HL-60 (cell line): Measurements from ENCODE around the gene TMC8.

ENCODE experiments used
- DNase-seq, 2 experiments: peaks; one replicate each; pipeline ENCODE4 v3.0.0-alpha.2; 2010 to 2020; ENCODE audit warnings: low read depth in 1 of 2, low spot score in 1 of 2
- H3K27ac ChIP-seq: fragments of 250-450 bp; sonication (Bioruptor Pico); replicated peaks from 2 replicates; pipeline ENCODE4 v1.5.1; 2020; ENCODE audit warnings: mild to moderate bottlenecking, moderate library complexity
- H3K27me3 ChIP-seq: fragments of 250-450 bp; sonication (Bioruptor Pico); 2 replicates; pipeline ENCODE4 v1.5.1; 2021; ENCODE audit warnings: mild to moderate bottlenecking, moderate library complexity; ENCODE audit not compliant: insufficient read depth, poor library complexity, severe bottlenecking
- H3K4me3 ChIP-seq: replicated peaks from 2 replicates; pipeline ENCODE4 v1.5.1; 2011; ENCODE audit warnings: mild to moderate bottlenecking, control low read depth, low read length; ENCODE audit not compliant: insufficient read depth
- GABPA ChIP-seq: IDR thresholded peaks from 2 replicates; pipeline ENCODE4 v1.6.1; 2012; ENCODE audit warnings: low read depth
- POLR2AphosphoS5 ChIP-seq: IDR thresholded peaks from 2 replicates; pipeline ENCODE4 v1.6.1; 2012; ENCODE audit warnings: low read depth
- SPI1 ChIP-seq: IDR thresholded peaks from 2 replicates; pipeline ENCODE4 v1.6.1; 2012; ENCODE audit warnings: low read depth, mild to moderate bottlenecking, borderline replicate concordance
- TF ChIP-seq, protein P1 (sequence below): IDR thresholded peaks from 2 replicates; pipeline ENCODE4 v1.6.1; 2012; ENCODE audit warnings: low read depth; ENCODE audit not compliant: insufficient replicate concordance
- TF ChIP-seq, protein P2 (sequence below): IDR thresholded peaks from one replicate; pipeline ENCODE4 v1.5.1; 2011; ENCODE audit warnings: low read length, control low read depth, inconsistent platforms; ENCODE audit not compliant: insufficient read depth

The TMC8 gene

DNA sequence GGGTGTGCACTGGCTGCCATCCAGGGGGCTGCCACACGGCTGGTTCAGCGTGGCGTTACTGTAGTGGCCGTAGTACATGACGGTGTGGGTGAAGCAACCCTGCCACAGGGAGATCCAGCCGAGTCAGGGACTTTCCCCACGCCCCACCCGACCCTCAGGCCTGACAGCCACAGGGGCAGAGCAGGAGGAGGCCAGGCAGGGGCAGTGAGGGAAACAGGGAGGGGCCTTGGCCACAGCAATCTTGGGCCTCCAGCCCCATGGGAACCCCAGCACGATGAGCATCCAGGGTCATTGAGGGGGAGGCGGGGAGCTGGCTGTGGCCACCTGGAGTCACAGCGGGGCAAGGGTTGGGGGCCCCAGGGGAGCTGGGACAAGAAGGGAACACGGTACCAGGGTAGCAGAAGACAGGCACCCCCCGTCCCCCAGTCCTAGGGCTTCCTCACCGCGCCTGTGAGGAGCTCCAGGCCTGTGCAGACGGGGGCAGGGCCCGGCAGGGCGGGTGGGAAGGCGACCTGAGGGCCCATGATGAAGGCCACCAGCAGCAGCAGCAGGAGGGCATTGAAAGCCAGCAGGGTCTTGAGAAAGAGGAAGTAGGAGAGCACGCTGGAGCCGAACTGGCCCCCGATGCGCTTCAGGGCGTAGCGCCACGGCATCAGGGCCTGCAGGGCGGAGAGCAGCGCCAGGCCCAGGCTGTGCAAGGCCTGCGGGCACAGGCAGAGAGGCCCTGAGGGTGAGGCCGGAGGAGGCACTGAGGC, 6.3 kb upstream of the TMC8 start:
- TF ChIP-seq GABPA, result no peak
- TF ChIP-seq SPI1, result peak; percentile 71; the same call in 1 of the 2 replicates
- TF ChIP-seq POLR2AphosphoS5, result peak; percentile 23; the same call in 1 of the 2 replicates
- TF ChIP-seq, protein P1, sequence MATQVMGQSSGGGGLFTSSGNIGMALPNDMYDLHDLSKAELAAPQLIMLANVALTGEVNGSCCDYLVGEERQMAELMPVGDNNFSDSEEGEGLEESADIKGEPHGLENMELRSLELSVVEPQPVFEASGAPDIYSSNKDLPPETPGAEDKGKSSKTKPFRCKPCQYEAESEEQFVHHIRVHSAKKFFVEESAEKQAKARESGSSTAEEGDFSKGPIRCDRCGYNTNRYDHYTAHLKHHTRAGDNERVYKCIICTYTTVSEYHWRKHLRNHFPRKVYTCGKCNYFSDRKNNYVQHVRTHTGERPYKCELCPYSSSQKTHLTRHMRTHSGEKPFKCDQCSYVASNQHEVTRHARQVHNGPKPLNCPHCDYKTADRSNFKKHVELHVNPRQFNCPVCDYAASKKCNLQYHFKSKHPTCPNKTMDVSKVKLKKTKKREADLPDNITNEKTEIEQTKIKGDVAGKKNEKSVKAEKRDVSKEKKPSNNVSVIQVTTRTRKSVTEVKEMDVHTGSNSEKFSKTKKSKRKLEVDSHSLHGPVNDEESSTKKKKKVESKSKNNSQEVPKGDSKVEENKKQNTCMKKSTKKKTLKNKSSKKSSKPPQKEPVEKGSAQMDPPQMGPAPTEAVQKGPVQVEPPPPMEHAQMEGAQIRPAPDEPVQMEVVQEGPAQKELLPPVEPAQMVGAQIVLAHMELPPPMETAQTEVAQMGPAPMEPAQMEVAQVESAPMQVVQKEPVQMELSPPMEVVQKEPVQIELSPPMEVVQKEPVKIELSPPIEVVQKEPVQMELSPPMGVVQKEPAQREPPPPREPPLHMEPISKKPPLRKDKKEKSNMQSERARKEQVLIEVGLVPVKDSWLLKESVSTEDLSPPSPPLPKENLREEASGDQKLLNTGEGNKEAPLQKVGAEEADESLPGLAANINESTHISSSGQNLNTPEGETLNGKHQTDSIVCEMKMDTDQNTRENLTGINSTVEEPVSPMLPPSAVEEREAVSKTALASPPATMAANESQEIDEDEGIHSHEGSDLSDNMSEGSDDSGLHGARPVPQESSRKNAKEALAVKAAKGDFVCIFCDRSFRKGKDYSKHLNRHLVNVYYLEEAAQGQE, result no peak
- TF ChIP-seq, protein P2, sequence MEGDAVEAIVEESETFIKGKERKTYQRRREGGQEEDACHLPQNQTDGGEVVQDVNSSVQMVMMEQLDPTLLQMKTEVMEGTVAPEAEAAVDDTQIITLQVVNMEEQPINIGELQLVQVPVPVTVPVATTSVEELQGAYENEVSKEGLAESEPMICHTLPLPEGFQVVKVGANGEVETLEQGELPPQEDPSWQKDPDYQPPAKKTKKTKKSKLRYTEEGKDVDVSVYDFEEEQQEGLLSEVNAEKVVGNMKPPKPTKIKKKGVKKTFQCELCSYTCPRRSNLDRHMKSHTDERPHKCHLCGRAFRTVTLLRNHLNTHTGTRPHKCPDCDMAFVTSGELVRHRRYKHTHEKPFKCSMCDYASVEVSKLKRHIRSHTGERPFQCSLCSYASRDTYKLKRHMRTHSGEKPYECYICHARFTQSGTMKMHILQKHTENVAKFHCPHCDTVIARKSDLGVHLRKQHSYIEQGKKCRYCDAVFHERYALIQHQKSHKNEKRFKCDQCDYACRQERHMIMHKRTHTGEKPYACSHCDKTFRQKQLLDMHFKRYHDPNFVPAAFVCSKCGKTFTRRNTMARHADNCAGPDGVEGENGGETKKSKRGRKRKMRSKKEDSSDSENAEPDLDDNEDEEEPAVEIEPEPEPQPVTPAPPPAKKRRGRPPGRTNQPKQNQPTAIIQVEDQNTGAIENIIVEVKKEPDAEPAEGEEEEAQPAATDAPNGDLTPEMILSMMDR, result no peak
- Histone ChIP-seq H3K27me3 (no peaks in the 10 kb centered on the region), H3K4me3 (peak overlapping the region; percentile 16; the same call in 1 of the 2 replicates), H3K27ac (peak overlapping the region; percentile 93)
- peak; percentile 74 to 89 for DNase-seq

DNA sequence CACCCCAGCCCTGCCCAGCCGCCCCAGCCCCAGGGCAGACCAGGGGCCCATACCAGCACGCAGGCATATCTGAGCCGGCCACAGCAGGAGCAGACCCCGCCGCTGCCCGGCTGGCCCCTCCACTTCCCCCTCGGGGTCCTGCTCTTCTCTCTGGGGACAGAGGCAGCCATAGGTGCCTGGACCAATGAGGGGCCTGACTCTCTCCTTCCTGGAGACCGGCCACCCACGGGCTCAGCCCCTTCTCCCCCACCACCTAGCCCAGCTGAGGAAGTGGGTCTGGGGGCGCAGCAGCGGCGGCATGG, 5.8 kb upstream of the TMC8 start:
- H3K27ac ChIP-seq, result peak overlapping the region; percentile 93
- TF ChIP-seq, protein P2, result no peak
- TF ChIP-seq, protein P1, result no peak
- no peak for TF ChIP-seq SPI1
- no peak for TF ChIP-seq GABPA
- no peak for TF ChIP-seq POLR2AphosphoS5
- no peaks in the 10 kb centered on the region for H3K27me3 ChIP-seq
- peak overlapping the region; percentile 16 for H3K4me3 ChIP-seq
- no peak for DNase-seq

DNA sequence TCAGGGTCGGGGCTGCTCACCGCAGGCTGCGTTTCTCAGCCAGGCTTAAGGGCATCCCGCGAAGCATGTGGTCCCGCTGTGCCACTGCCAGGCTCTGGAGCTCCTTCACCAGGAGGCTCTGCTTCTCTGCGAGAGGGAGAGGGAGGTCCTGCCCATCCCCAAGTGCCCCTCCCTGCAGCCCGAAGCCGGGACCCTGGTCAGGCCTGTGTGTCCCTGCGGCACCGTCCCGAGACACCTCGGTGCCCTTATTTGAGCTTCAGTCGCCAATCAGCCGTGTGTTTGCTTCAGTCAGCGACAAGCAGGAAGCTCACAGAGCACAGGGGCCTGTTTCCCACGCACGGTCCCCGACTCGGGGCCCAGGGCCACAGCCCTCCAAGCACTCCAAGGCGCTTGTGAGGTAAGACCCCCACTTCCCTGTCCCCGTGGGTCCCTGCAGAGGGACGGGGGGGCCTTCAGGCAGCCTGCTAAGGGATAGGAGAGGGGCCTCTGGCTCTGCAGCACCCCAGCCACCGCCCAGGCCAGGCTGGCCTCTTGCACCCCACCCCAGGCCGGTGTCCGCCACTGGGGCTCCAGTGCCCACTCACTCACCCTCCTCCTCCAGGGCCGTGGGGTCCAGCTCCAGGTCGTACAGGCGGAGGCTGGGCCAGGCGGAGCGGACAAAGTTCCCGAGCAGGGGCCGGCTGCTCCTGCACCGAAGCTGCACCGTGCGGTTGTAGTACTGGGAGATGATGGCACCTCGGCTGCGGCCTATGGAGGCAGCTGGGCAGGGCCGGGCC, 5.2 kb upstream of the TMC8 start:
- peak in 1 of 2 experiments; percentile 54 for DNase-seq
- TF ChIP-seq, protein P1, result no peak
- TF ChIP-seq, protein P2, result no peak
- TF ChIP-seq POLR2AphosphoS5 (no peak), GABPA (no peak), SPI1 (no peak)

More for the DNA sequence above, 5.2 kb upstream of the TMC8 start:
- Histone ChIP-seq H3K4me3 (peak overlapping the region; percentile 16), H3K27ac (peak overlapping the region; percentile 93), H3K27me3 (no peaks in the 10 kb centered on the region)
